Esophagus squamous epithelium (tissue), 4 donors: Measurements from ENCODE around the gene DNAJB6.

Experiments
- CTCF ChIP-seq, 6 experiments: fragments of 450-650 bp in 4 of 6; fragments of 200-600 bp in 2 of 6; sonication (generic) in 2 of 6; IDR thresholded peaks; one replicate each; pipeline ENCODE4 v1.5.1; 2016 to 2019; ENCODE audit warnings: antibody characterized with exemption in 6 of 6, mild to moderate bottlenecking in 4 of 6, moderate library complexity in 4 of 6
- POLR2A ChIP-seq, 4 donors: fragments of 450-650 bp; IDR thresholded peaks; one replicate each; pipeline ENCODE4 v1.6.1; 2017; ENCODE audit warnings: antibody characterized with exemption in 4 of 4, mild to moderate bottlenecking in 4 of 4, moderate library complexity in 3 of 4

DNA sequence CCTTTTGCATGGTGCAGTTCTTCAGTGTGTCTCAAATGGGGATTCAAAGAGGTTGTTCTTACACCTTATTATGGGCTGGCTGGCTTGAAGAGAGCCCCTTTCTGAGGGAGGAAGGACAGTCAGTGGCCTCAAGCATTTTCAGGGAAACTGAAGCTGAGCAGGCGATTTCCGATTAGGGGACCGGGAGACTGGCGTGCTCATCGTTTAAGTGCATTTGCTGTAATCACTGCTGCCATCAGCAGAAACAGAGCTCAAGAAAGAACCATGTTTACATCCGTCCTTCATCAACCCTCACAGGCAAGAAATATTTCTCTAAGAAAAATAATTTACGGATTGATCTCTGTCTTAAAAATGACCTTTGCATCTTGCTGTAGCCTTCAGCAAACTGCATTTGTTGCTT, 32.2 kb downstream of the DNAJB6 start:
- no peak for TF ChIP-seq CTCF (IDR thresholded peaks at IDR 0.05)
- no peak for TF ChIP-seq POLR2A (IDR thresholded peaks at IDR 0.05)
